GM12878 (cell line): ENCODE results near the gene NDC1. TPM values are rescaled to one million over a fixed set of nuclear protein-coding genes. Genes with fewer than 3 reads are reported as not detected.

Experiments used
- ATF7 ChIP-seq: fragments of 450-650 bp; IDR thresholded peaks from 2 replicates; pipeline ENCODE4 v1.6.1; 2016; ENCODE audit warnings: low read depth, mild to moderate bottlenecking
- BACH1 ChIP-seq: fragments of 450-650 bp; IDR thresholded peaks from 2 replicates; pipeline ENCODE4 v1.6.1; 2017; ENCODE audit warnings: mild to moderate bottlenecking, borderline replicate concordance
- BCL11A ChIP-seq: IDR thresholded peaks from 2 replicates; pipeline ENCODE4 v1.6.1; 2011; ENCODE audit warnings: low read depth, low read length
- CEBPB ChIP-seq, 2 experiments: fragments of 150-350 bp in 1 of 2; IDR thresholded peaks; 2 replicates each; pipeline ENCODE4 v1.6.1; 2012 to 2014; ENCODE audit warnings: low read depth in 2 of 2, low read length in 2 of 2, borderline replicate concordance in 1 of 2, inconsistent platforms in 1 of 2
- CHD1 ChIP-seq: IDR thresholded peaks from 2 replicates; pipeline ENCODE4 v1.6.1; 2012; ENCODE audit warnings: low read depth, low read length, improper control_type of control experiment
- CTCF ChIP-seq, 3 experiments: IDR thresholded peaks in 2 of 3; conservative IDR thresholded peaks in 1 of 3; 2 replicates each; pipeline ENCODE4 v1.5.1; 2011; ENCODE audit warnings: low read depth in 3 of 3, low read length in 3 of 3, mild to moderate bottlenecking in 3 of 3, control low read depth in 2 of 3, moderate library complexity in 2 of 3, inconsistent platforms in 1 of 3, mixed read lengths in 1 of 3; ENCODE audit not compliant: control insufficient read depth in 2 of 3, insufficient read depth in 1 of 3; ENCODE audit errors: extremely low read depth in 1 of 3
- DPF2 ChIP-seq: fragments of 450-650 bp; IDR thresholded peaks from 2 replicates; pipeline ENCODE4 v1.6.1; 2017; ENCODE audit warnings: mild to moderate bottlenecking
- ELK1 ChIP-seq: IDR thresholded peaks from 2 replicates; pipeline ENCODE4 v1.6.1; 2012; ENCODE audit warnings: low read depth, low read length, improper control_type of control experiment
- FOS ChIP-seq: IDR thresholded peaks from 3 replicates; pipeline ENCODE4 v1.6.1; 2011; ENCODE audit warnings: borderline replicate concordance; ENCODE audit not compliant: insufficient read length; ENCODE audit errors: extremely low read depth
- KAT2A ChIP-seq: conservative IDR thresholded peaks from 2 replicates; pipeline ENCODE4 v1.6.1; 2011; ENCODE audit warnings: low read depth, low read length; ENCODE audit not compliant: control insufficient read depth
- KDM1A ChIP-seq: fragments of 200-600 bp; sonication (generic); IDR thresholded peaks from 2 replicates; pipeline ENCODE4 v1.6.1; 2016; ENCODE audit warnings: borderline replicate concordance
- KLF5 ChIP-seq: fragments of 450-650 bp; IDR thresholded peaks from 2 replicates; pipeline ENCODE4 v1.6.1; 2014; ENCODE audit warnings: mild to moderate bottlenecking; ENCODE audit not compliant: partially characterized antibody
- MTA3 ChIP-seq: IDR thresholded peaks from 2 replicates; pipeline ENCODE4 v1.6.1; 2012; ENCODE audit warnings: low read length, inconsistent platforms, borderline replicate concordance
- NFXL1 ChIP-seq: fragments of 450-650 bp; IDR thresholded peaks from 2 replicates; pipeline ENCODE4 v1.6.1; 2017; ENCODE audit warnings: antibody characterized with exemption, mild to moderate bottlenecking, borderline replicate concordance
- NFYB ChIP-seq: IDR thresholded peaks from 2 replicates; pipeline ENCODE4 v1.6.1; 2011; ENCODE audit warnings: low read depth, mild to moderate bottlenecking, low read length, improper control_type of control experiment, moderate library complexity; ENCODE audit not compliant: insufficient read depth
- POLR2AphosphoS2 ChIP-seq: IDR thresholded peaks from 2 replicates; pipeline ENCODE4 v1.6.1; 2011; ENCODE audit warnings: low read depth, mild to moderate bottlenecking, low read length, improper control_type of control experiment, moderate library complexity
- RAD21 ChIP-seq: IDR thresholded peaks from 2 replicates; pipeline ENCODE4 v1.6.1; 2011; ENCODE audit warnings: mild to moderate bottlenecking, low read depth, low read length, moderate library complexity; ENCODE audit not compliant: insufficient read depth
- SIX5 ChIP-seq: IDR thresholded peaks from 2 replicates; pipeline ENCODE4 v1.6.1; 2011; ENCODE audit warnings: mild to moderate bottlenecking, low read depth, low read length, moderate library complexity; ENCODE audit not compliant: severe bottlenecking
- STAT1 ChIP-seq: fragments of 450-650 bp; conservative IDR thresholded peaks from 2 replicates; pipeline ENCODE4 v1.6.1; 2014; ENCODE audit warnings: antibody characterized with exemption, mild to moderate bottlenecking
- STAT3 ChIP-seq: IDR thresholded peaks from 2 replicates; pipeline ENCODE4 v1.6.1; 2011; ENCODE audit warnings: low read depth, low read length, improper control_type of control experiment
- TARDBP ChIP-seq: IDR thresholded peaks from 2 replicates; pipeline ENCODE4 v1.6.1; 2016; ENCODE audit warnings: borderline replicate concordance
- YY1 ChIP-seq: IDR thresholded peaks from 2 replicates; pipeline ENCODE4 v1.6.1; 2011; ENCODE audit warnings: low read depth, mild to moderate bottlenecking, low read length
- ZBTB11 ChIP-seq: fragments of 450-650 bp; formaldehyde crosslinking; IDR thresholded peaks from 2 replicates; pipeline ENCODE4 v1.5.0; 2022; ENCODE audit warnings: mild to moderate bottlenecking, missing genetic modification characterization
- ZNF207 ChIP-seq: fragments of 450-650 bp; IDR thresholded peaks from 2 replicates; pipeline ENCODE4 v1.6.1; 2014; ENCODE audit warnings: antibody characterized with exemption, mild to moderate bottlenecking, borderline replicate concordance
- ZNF384 ChIP-seq: IDR thresholded peaks from 2 replicates; pipeline ENCODE4 v1.6.1; 2012; ENCODE audit warnings: low read depth, mild to moderate bottlenecking, low read length, improper control_type of control experiment, borderline replicate concordance
- polyA plus RNA-seq, 11 experiments: library from polyadenylated mRNA; depleted of rRNA in 4 of 11; unstranded in 6 of 11; stranded (reverse) in 5 of 11; fragments of >200 nt; fragmentation: Nextera tagmentation in 4 of 11; fragmentation: Illumina TruSeq in 1 of 11; extraction: Ambion mirVana in 4 of 11; extraction: Trizol in 1 of 11; gene quantifications; 1 replicate in 1 of 11; 2 replicates in 10 of 11; pipeline versions ENCODE4 v1.2.1 to v1.2.3, GENCODE V29; 2011 to 2016; ENCODE audit warnings: inconsistent platforms in 2 of 11, missing spikeins in 2 of 11, low read depth in 1 of 11
- total RNA-seq, 4 experiments: library from RNA; depleted of rRNA in 3 of 4; stranded (reverse); fragments of >200 nt in 3 of 4; fragmentation: Illumina TruSeq in 1 of 4; extraction: Trizol in 1 of 4; gene quantifications; 2 replicates each; pipeline versions ENCODE4 v1.2.1 to v1.2.3, GENCODE V29; 2013 to 2021

NDC1 gene
- total and polyA plus RNA-seq, 10 of the 15 experiments (the other 5 are each of a cell fraction or from before 2014, with no cell fraction given) = 20.2 to 77.6 (median 47.1) TPM

- no peak for TF ChIP-seq CEBPB (IDR thresholded peaks at IDR 0.05; ENCODE audit: borderline replicate concordance in 1 of 2, low read depth in 2 of 2, low read length in 2 of 2)
- TF ChIP-seq POLR2AphosphoS2 = no peak; the same call in 1 of the 2 replicates
- TF ChIP-seq KLF5 = peak; percentile 94
- no peak; the same call in none of the 2 replicates for TF ChIP-seq BACH1
- TF ChIP-seq NFXL1 = no peak
- TF ChIP-seq STAT3 = no peak
- TF ChIP-seq ZNF384 = 0 out of 2 replicates have a peak, but pooled peaks have one; percentile 14
- TF ChIP-seq RAD21 = no peak
- no peak for TF ChIP-seq NFYB
- TF ChIP-seq MTA3 = no peak
- TF ChIP-seq CTCF (IDR thresholded peaks at IDR 0.05 in 2 of 3, conservative IDR thresholded peaks at IDR 0.05 in 1 of 3; ENCODE audit: control insufficient read depth in 2 of 3, extremely low read depth in 1 of 3, insufficient read depth in 1 of 3, low read depth in 3 of 3, low read length in 3 of 3) = peak; percentile 10 to 20 (median 14); a peak in 1 of 6 replicates
- no peak for TF ChIP-seq ZBTB11 (CRISPR knock-in tag)
- TF ChIP-seq ELK1 = peak; percentile 75
- peak; percentile 98 for TF ChIP-seq SIX5
- 0 out of 2 replicates have a peak, but pooled peaks have one; percentile 36 for TF ChIP-seq DPF2
- TF ChIP-seq ATF7 = peak; percentile 31; the same call in 1 of the 2 replicates
- no peak for TF ChIP-seq KDM1A
- peak; percentile 98 for TF ChIP-seq TARDBP
- TF ChIP-seq ZNF207 = peak; percentile 100
- peak; percentile 86 for TF ChIP-seq YY1
- no peak for TF ChIP-seq KAT2A
- no peak for TF ChIP-seq FOS
- peak; percentile 100 for TF ChIP-seq STAT1
- TF ChIP-seq BCL11A = no peak
- TF ChIP-seq CHD1 = no peak
These were observed at the start of gene NDC1 (continued) for GRCh38 chr1:53837924-53838653.
